Forelimb muscle (tissue), 1 donor: Measurements from ENCODE around the gene OR2T11. TPM values are rescaled to one million over a fixed set of nuclear protein-coding genes. Genes with fewer than 3 reads are reported as not detected.
"Not testable (repeated sequence)": the region's sequence is repeated elsewhere in the genome, so short reads cannot be mapped to it uniquely, and the experiment has no call there.

Experiments used
- DNase-seq: peaks from one replicate; pipeline ENCODE4 v3.0.0-alpha.2; 2013; ENCODE audit warnings: low read depth
- polyA plus RNA-seq: library from polyadenylated mRNA; unstranded; fragments of 120-200 nt; gene quantifications from one replicate; pipeline ENCODE4 v1.2.1, GENCODE V29; 2013; ENCODE audit not compliant: insufficient read length

OR2T11 gene, protein sequence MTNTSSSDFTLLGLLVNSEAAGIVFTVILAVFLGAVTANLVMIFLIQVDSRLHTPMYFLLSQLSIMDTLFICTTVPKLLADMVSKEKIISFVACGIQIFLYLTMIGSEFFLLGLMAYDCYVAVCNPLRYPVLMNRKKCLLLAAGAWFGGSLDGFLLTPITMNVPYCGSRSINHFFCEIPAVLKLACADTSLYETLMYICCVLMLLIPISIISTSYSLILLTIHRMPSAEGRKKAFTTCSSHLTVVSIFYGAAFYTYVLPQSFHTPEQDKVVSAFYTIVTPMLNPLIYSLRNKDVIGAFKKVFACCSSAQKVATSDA
- polyA plus RNA-seq, result not detected

DNA sequence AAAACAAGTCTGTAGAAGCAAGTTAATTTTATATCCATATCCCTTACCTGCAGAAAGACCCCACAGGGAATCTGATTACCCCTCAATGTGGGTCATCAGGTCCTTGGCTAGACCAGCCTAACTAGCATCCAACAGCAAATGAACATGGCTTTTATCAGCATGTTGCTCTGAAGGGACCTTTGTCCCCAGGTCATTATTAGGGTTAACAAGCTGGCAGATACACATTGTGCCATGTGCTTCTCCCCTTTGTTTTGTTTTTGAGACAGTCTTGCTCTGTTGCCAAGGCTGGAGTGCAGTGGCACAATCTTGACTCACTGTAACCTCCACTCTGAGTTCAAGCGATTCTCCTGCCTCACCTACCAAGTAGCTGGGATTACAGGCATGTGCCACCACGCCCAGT, at the start of gene OR2T11:
TSS of gene OR2T11 (minus strand) at position 101 of the 400 bp plus-strand sequence. CDS start 7,963 bp downstream, outside the sequence.
- not testable (repeated sequence) for DNase-seq

DNA sequence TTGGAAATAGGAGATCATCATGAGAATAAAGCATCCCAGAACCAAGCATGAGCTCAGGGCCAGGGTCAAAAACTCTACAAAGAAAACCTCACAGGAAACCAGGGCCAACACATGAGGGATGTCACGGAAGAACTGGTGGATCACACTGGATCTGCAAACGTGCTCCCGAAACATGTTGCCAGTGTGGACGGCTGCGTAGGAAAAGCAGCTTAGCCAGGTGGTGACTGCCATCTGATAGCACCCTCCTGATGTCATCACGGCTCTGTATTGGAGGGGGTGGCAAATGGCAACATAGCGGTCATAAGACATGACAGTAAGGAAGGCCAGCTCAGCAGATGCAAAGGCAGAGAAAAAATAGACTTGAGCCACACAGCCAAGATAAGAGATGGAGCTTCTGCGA, 46.8 kb upstream of the OR2T11 start:
- DNase-seq, result no peak

DNA sequence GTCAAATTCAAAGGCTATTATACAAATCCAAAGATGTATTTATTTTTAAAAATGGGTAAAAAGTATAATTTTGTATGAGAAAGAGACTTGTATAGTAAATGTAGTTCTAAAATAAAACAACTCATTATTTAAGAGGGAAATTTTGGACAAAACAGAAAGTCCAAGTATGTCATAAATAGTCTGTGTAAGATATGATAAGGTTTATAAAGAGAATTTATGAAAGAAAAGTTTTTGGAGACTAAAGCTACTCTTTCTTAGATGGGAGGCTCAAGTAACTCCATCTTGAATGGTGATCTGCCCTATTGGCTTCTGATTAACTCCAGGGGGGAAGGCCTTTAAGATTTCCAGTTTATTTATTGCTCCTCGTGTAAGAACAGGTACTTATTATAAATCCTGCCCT, 35.1 kb upstream of the OR2T11 start:
- no peak for DNase-seq

DNA sequence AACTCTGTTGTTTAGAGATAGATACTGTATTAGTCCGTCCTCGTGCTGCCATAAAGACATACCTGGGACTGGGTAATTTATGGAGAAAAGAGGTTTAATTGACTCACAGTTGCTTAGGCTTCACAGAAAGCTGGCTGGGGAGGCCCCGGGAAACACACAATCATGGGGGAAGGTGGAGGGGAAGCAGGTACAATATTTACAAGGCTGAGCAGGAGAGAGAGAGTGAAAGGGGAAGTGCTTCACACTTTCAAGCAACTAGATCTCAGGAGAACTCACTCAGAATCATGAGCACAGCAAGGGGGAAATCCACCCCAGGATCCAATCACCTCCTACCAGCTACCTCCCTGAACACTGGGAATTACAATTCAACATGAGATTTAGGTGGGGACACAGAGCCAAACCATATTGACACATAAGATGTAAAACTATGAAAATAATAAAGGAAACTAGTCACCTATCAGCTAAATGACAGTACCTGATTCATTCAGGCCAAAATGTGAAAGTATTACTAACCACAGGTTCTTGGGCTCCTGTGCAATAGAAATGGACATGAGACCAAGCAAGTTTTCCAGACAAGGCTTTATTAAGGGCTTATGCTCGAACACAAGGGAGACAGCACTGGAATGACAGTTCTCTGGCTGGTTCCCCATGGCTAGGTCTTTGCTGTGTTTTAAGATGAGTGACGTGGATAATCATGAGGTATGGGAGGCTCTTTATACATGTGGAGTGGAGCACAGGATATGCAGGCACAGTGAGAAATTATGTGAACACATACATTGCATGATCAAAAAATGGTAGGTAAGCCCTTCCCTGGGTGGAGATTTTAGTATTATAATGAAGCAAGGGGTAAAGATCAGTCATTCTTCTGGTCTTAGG, 28.8 kb upstream of the OR2T11 start:
- not testable (repeated sequence) for DNase-seq

DNA sequence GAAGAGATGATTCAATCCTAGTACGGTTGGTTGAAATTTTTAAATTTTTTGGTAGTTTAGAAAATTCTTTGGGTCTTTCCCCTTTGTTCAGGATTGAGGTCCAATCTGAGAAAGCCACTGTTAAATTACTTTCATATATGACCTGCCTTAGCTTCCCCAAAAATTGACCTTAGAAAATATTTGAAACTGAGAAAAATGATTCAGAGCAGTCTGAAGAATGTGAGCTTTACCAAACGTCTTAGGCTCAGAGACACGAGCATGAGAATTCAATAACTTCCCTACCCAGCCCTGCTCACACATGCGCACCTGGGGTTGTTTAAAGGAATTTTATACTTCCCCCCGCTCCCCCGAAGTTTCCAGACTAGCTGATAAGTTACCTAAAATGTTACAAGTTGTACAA, 21.9 kb upstream of the OR2T11 start:
- not testable (repeated sequence) for DNase-seq

DNA sequence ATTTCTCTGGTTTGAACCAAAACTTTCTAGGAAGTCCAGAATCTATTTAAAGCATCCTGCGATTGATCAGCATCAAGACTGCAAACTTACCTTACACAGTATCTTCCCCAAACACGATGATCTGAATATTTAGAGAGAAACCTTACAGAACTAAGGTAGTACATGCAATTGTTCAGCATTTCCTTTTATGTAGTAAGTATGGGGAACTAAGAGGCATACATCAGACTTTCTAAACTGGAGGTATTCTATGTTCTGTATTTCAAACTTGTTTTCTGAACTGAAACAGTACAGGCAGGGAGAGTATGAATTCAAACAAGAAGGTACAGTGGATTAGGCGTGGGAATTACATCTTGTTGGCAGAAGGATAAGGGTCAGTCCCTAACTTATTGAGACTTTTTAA, 20.5 kb upstream of the OR2T11 start, which contains the start of gene OR2T27:
TSS of gene OR2T27 (minus strand) at position 175 of the 400 bp plus-strand sequence. CDS start 4,644 bp downstream, outside the sequence.
- DNase-seq, result not testable (repeated sequence)

DNA sequence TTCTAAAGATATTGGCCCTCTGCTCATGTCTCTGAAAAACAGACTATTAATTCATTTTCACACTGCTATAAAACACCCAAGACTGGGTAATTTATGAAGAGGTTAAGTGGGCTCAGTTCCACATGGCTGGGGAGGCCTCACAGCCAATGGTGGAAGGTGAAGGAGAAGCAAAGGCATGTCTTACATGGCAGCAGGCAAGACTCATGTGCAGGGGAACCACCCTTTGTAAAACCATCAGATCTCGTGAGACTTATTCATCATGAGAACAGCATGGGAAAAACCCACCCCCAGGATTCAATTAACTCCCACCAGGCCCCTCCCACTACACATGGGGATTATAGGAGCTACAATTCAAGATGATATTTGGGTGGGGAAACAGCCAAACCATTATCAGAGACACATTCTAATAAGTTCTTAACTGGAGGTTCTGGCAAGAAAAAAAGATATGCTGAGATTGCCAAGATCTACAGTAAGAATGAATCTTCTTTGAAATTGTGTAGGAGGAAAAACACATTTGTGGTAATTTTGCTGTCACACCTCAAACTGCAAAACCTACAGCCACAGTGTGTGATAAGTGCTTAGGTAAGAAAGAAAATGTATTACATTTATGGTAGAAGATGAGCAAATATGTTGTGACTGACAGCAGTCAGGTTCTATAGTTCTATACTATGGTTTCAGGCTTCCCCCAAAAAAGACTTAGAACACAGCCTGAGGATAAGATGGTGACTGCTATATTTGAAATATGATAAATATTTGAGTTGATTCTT, 14.1 kb upstream of the OR2T11 start:
- not testable (repeated sequence) for DNase-seq

DNA sequence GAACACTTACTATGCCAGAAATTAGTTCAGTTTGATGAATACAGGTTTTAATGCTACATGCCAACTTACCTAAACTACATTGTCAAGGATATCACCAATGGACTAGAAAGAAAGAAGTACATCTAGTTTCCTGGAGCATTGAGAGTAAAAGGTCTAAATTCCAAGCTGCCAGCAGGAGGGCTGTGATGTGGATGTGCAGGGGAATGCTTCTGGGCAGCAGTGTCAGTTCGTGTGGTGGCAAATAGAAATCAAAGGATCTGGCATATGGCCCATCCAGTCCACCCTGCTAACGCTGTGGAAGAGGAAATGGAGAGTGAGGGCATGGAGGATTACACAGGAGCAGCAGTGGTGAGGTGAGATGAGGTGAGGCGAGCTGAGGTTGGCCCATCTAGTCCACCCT, 10.3 kb upstream of the OR2T11 start, which contains the start of gene OR2T35:
TSS of gene OR2T35 (minus strand) at position 101 of the 400 bp plus-strand sequence. CDS start 6,020 bp downstream, outside the sequence.
- not testable (repeated sequence) for DNase-seq

DNA sequence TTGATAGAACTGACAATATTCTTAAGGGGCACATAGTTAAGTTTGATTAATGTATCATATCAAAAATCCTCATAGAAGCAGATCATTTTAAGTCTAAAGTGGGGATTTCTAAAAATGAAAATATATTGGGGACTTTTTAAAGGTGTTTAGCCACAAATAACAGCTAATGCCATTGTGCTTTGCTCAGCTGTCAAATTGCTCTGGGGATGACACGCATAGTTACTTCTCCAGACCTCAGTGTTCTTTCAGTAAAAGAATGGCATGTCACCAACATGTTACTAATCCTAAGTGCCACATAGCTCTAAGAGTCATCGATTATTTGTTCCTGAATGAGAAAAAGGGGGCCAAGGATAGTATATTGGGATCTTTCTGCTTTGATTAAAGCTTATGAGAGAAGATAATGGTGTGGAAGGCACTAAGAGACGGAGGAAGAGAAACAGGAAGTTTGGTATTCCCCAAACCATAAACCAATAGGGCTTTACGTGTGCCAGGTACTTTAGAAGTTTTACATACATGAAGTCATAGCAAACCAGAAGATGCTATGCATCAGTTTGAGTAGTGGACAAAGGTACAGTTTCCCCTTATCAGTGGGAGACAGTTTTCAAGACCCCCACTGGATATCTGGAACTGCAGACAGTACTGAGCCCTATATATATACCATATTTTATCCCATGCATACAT, 8.2 kb upstream of the OR2T11 start:
- DNase-seq, result not testable (repeated sequence)

DNA sequence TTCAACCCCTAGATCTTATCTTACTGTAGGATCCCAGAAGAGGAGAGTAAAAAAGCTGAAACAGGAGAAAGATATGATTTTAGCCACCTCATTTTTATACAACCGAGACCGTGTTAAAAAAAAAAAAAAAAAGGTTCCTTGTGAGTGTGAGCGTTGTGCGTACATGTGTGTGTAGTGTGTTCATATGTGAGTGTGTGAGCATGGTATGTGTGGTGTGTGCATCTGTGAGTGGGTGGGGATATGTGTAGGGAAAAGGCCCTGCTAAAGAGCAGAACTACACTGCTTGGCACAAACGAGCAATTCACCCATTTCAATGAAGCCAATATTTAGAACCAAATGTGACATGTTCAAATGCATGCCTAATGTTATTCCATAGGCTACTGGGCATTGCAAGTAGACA, 6.7 kb upstream of the OR2T11 start:
- DNase-seq, result not testable (repeated sequence)

DNA sequence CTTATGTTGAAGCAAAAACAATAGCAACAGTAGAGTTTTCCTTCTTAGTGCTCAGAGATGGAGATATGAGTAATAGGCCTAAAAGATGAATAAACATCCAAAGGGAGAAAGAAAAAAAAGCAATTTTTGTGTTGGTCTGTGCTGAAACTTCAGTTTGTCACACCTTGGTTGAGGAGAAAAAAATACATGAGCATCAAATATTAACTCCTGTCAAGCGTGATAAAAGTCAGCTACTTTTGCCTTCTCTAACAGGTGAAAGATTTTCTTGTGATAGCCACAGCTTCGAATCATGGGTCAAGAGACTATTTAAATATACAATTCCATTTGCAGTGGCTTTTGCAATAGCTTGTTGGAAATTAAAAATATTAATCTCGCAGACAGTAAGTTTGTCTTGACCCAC, 6.0 kb upstream of the OR2T11 start:
- not testable (repeated sequence) for DNase-seq

DNA sequence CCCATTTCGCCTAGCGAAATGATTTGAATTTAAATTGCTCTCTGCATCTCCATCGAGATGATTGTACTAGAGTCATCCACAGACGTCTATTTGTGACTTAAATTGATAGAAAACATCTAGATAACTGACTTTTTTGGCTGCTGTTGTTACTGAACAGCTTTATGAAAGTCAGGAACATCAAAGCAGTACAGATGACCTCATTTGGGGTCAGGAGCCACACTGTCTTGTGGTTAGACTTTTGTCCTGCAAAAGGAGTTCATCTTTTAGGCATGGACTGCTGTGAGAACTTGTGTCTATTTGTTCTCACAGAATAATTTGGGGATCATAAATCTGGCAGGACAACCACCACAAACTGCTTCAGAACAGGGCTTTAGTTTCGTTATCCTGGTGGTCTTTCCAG, 4.8 kb upstream of the OR2T11 start:
- not testable (repeated sequence) for DNase-seq

DNA sequence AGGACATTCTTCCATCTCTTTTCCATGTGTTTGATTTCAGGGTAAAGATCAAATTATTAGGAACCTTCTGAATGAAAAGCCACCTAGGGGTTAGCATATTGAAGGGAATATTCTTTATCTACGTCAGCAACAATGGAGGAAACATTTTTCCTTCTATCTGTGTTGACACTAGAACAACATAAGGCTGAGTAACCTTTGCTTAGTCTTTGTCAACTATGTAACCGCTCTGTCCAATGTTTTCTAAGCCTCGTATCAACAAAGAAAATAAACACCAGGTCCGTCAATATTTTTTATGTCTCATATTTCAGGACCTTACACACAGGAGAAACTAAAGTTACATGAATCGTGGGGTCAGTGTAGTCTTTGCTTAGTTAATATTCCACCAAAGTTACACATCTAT, 1.7 kb upstream of the OR2T11 start:
- DNase-seq, result not testable (repeated sequence)

DNA sequence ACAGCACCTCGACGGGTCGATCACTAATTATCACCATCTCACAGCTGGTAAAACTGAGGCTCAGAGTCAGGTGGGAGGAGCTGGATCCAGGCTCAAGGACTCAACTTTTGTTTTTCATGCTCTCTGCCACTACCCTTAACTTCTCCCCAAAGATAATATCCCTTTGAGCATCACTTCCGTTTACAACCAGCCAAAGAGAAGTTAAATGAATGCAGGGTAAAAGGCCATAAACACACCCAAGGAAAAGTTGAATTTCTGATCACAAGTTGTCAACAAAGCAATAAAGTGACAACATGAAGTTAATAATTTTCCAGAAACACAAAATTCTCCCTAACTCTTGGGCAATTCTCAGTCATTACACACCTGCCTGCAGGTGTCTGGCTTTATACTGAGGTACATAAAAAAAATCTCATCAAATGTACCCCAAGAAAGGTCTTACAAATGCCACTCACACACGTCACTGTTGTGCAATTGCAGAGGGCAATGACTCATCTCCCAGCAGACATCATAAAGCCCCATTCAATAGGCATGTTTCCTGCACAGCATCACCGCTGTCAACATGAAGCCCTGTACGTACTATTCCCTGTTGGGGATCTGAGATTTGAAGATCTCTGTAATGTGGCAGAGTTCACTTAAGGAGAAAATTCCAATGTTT, 3.4 kb downstream of the OR2T11 start:
- DNase-seq, result no peak

DNA sequence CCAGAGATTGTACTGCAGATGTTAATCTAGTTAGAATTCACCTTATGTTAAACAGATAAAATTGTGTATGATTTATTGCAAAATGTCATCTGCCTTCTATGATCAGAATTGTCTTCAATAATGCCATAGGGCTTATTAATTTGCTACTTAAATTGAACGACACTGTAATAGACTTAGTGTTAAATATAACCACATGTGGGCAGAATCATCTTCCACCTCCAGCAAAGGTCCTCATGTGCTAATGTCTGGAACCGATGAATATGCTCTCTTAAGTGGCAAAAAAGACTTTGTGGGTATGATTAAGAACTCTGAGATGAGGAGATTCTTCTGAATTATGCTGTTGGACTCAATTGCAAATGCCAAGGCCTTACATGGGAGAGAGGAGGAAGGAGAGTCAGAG, 4.3 kb downstream of the OR2T11 start:
- DNase-seq, result no peak

DNA sequence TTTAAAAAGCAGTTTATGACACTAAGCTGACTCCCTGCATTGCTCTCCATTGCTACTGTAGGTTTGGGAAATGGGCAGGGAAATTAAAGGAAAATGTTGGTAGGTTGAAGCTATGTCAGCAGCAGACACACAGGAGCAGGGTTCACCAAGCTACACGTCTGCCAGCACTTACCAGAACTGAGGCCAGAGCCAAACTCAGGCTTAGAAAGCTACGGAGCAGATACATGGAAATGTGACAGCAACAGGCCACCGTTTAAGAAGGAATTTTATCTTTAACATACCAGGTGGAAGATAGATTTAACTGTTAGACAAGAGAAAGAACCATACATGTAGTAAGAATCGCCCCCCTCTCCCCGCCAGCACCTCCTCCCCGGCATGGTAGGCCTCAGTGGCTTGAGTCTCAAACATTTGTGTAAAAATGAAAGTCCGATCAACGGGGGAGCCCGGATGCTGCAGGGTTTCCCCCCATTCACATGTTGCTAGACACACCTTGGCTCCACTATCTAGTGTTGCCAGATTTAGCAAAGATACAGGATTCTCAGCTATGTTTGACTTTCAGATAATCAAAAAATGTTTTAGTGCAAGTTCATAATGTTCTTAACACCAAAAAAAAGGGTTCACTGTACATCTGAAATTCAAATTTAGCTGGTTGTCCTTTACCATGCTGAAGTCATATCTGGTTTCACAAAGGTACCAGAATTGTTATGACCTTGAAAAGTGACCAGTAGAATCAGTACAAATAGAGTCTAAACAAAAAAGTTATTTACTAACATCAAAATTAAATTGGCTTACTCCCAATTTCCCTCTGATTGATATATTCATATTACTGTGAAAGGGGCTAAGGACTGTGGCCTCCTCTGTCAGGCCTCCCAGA, 6.7 kb downstream of the OR2T11 start:
- DNase-seq, result no peak

DNA sequence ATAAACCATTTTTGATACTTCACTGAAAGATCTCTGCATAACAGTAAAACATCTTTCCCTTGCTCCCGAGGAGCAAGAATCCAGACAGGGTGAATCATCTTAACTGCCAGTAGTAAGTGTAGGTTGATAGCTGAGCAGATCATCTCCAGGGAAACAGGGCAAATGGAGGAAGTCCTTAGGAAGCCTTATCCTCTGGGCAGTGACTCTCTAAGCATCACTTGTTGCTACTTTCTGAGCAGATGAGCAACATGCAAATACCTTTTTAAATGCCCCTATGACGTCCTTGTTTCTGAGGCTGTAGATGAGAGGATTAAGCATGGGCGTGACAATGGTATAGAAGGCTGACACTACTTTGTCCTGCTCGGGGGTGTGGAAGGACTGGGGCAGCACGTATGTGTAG, 8.9 kb downstream of the OR2T11 start:
- no peak for DNase-seq

DNA sequence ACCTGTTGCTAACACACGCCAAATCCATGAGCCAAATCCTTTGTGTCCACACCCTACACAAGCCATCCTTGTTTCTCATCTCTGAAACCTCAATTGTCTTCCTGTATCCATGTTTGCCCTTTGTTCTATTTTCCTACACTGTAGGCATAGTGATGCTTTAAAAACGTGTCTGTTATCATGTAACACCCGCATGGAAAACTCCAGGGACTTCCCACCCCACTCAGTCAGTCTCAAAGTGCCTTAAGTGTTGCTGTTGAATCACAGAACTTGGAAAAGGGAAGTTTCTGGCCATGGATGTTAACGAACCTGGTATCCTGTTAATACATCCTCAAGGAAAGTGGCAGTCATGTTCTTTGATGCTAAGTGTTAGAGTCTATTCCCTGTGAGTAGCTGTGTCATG, 9.7 kb downstream of the OR2T11 start:
- no peak for DNase-seq

DNA sequence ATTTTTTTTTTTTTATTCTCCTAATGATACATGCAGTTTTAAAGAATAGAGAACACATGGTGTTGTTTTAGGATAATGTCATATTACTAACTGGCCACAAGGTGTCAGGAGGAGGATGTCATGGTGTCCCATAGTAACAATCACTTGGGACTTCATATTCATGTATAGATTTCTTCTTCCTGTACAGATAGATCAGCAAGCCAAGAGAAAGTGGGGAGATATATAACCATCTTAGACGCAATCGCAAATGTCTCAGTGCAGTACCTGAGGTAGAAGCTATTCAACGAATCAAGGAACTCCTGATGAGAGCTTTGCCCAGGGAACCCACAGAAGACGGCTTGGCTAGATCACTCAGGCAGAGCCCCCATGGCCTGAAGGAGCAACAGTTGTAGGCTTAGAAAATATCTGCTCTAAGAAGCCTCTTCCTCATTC, 12.3 kb downstream of the OR2T11 start:
- DNase-seq, result no peak

DNA sequence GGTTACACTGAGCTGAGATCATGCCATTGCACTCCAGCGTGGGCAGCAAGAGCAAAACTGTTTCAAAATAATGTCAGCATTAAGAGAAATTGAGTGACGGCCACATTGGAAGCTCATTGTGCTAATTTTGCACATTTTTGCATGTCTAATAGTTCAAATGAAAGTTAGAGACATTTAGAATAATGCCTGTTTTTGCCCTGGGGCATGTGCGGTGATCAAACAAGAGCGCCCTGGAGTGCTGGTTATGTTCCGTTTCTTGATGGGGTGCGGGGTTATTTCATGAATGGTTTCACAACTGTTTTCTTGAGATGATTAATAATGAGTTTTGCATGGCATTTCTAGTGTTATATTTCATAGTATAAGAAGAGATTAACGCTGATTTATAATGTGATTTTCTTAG, 13.1 kb downstream of the OR2T11 start:
- no peak for DNase-seq
